Measurements from ENCODE around the gene TACR2. TPM values are rescaled to one million over a fixed set of nuclear protein-coding genes. Genes with fewer than 3 reads are reported as not detected.

The TACR2 gene
- total and polyA plus RNA-seq, 2 of the 13 experiments (the other 11 are each of a cell fraction or from before 2014, with no cell fraction given): 0.04 TPM; not detected in 1

GRCh38 chr10:69377191-69377590 lies 39.5 kb downstream of the TACR2 start:
- H3K9me3 ChIP-seq (ENCODE audit: low read length): no peaks in the 10 kb centered on the region
- ChIA-PET POLR2A (no interaction called here), CTCF (ENCODE audit: low intra/inter-chr PET ratio, low total read pairs) (no interaction called here)
- H3K27ac ChIP-seq (ENCODE audit: extremely low read length, insufficient read depth, low read length): no peak overlapping the region
- DNase-seq (ENCODE audit: low spot score) (no peak), FAIRE-seq (no peak), ATAC-seq (no peak)
- in situ Hi-C loops (cut with HindIII; ENCODE audit: extremely low pct_ligation_motif_present, low pct_unique_long_range_greater_than_20kb) (no loop called here), intact Hi-C loops (cut with micrococcal nuclease; ENCODE audit: unreplicated experiment) (no loop called here)
- BruUV-seq (replicated peaks): no TSS peak
- TF ChIP-seq NONO (IDR thresholded peaks at IDR 0.05) (no peak), NONO (CRISPR knock-in tag; conservative IDR thresholded peaks at IDR 0.05) (no peak), ZBED4 (CRISPR knock-in tag; IDR thresholded peaks at IDR 0.05; ENCODE audit: borderline replicate concordance) (no peak), ZNF124 (CRISPR knock-in tag; IDR thresholded peaks at IDR 0.05) (no peak), ZNF264 (CRISPR knock-in tag; IDR thresholded peaks at IDR 0.05) (no peak), NFIC (IDR thresholded peaks at IDR 0.05; ENCODE audit: low read length) (no peak), SRSF9 (IDR thresholded peaks at IDR 0.05; ENCODE audit: borderline replicate concordance, insufficient read depth, low read depth, low read length, poor library complexity, severe bottlenecking) (no peak), HNF4A (CRISPR knock-in tag; IDR thresholded peaks at IDR 0.05) (no peak), ZNF75D (CRISPR knock-in tag; IDR thresholded peaks at IDR 0.05; ENCODE audit: borderline replicate concordance) (no peak), LCORL (IDR thresholded peaks at IDR 0.05) (no peak), LCORL (CRISPR knock-in tag; IDR thresholded peaks at IDR 0.05) (no peak), KMT2A (CRISPR knock-in tag; IDR thresholded peaks at IDR 0.05) (no peak), THAP7 (CRISPR knock-in tag; IDR thresholded peaks at IDR 0.05) (no peak), ZNF605 (CRISPR knock-in tag; IDR thresholded peaks at IDR 0.05) (no peak), ARID3A (IDR thresholded peaks at IDR 0.05; ENCODE audit: low read depth, low read length) (no peak), BCL6 (CRISPR knock-in tag; IDR thresholded peaks at IDR 0.05) (no peak), NFE2 (CRISPR knock-in tag; IDR thresholded peaks at IDR 0.05) (no peak), ZNF441 (CRISPR knock-in tag; IDR thresholded peaks at IDR 0.05; ENCODE audit: borderline replicate concordance) (no peak), ATF5 (CRISPR knock-in tag; IDR thresholded peaks at IDR 0.05; ENCODE audit: low read depth) (no peak)
- no peak overlapping the region for H2AFZ ChIP-seq (ENCODE audit: low read length)
- H3K9ac ChIP-seq (ENCODE audit: insufficient read depth, low read depth, low read length): no peak overlapping the region
- H3K4me2 ChIP-seq (ENCODE audit: low read depth, low read length): no peak overlapping the region
- H3K4me3 ChIP-seq (replicated peaks in 1 of 3; ENCODE audit: insufficient read depth in 1 of 3, low read depth in 2 of 3, low read length in 3 of 3): no peak overlapping the region
- H3K36me3 ChIP-seq (replicated peaks in 1 of 2; ENCODE audit: control insufficient read depth in 1 of 2, insufficient read depth in 2 of 2, low read length in 2 of 2): no peaks in the 10 kb centered on the region
- no peaks in the 10 kb centered on the region for H3K79me2 ChIP-seq (ENCODE audit: insufficient read depth, low read length)
- H3K27me3 ChIP-seq (ENCODE audit: control insufficient read depth in 1 of 2, insufficient read depth in 2 of 2, low read length in 2 of 2): peaks cover 2 to 32% of the 10 kb centered on the region in 2 experiments; a peak in 2 of 5 replicates
- no peaks in the 10 kb centered on the region for H4K20me1 ChIP-seq (ENCODE audit: insufficient read depth, low read length)
- no peaks in the 10 kb centered on the region for H3K4me1 ChIP-seq (ENCODE audit: insufficient read depth, low read length)
- 54% methylated on average over 6 of the region's 6 CpGs for WGBS (ENCODE audit: low lambda C conversion rate)

All from HepG2 (cell line).